IPS-20b (cell line): Measurements from ENCODE around the gene TRIML1.

ENCODE experiments used
- H3K27ac ChIP-seq: one replicate; pipeline ENCODE4 v1.5.1; 2013; ENCODE audit warnings: low read length
- H3K27me3 ChIP-seq: 2 replicates; pipeline ENCODE4 v1.6.1; 2013; ENCODE audit warnings: mild to moderate bottlenecking, low read length, inconsistent platforms; ENCODE audit not compliant: insufficient read depth
- H3K36me3 ChIP-seq: 2 replicates; pipeline ENCODE4 v1.6.1; 2013; ENCODE audit warnings: low read depth, mild to moderate bottlenecking, inconsistent platforms, low read length, moderate library complexity; ENCODE audit not compliant: insufficient read depth
- H3K4me1 ChIP-seq: 2 replicates; pipeline ENCODE4 v1.6.1; 2013; ENCODE audit warnings: mild to moderate bottlenecking, control low read depth, inconsistent platforms, low read length, moderate library complexity; ENCODE audit not compliant: insufficient read depth
- H3K4me3 ChIP-seq: 2 replicates; pipeline ENCODE4 v1.5.1; 2013; ENCODE audit warnings: mild to moderate bottlenecking, low read length, inconsistent platforms
- H3K9ac ChIP-seq: 2 replicates; pipeline ENCODE4 v1.6.1; 2013; ENCODE audit warnings: low read depth, mild to moderate bottlenecking, inconsistent platforms, low read length, moderate library complexity
- H3K9me3 ChIP-seq: 2 replicates; pipeline ENCODE4 v1.6.1; 2013; ENCODE audit warnings: mild to moderate bottlenecking, low read depth, low read length, inconsistent platforms; ENCODE audit not compliant: insufficient read depth

The TRIML1 gene

GRCh38 chr4:188127214-188127874 is 11.9 kb upstream of the TRIML1 start:
- no peaks in the 10 kb centered on the region for H3K9me3 ChIP-seq
- H3K36me3 ChIP-seq: no peaks in the 10 kb centered on the region
- H3K4me1 ChIP-seq: peaks cover 3% of the 10 kb centered on the region
- H3K9ac ChIP-seq: no peak overlapping the region
- no peak overlapping the region for H3K27ac ChIP-seq
- H3K4me3 ChIP-seq: no peak overlapping the region
- no peaks in the 10 kb centered on the region for H3K27me3 ChIP-seq

GRCh38 chr4:188130355-188130754 is 8.9 kb upstream of the TRIML1 start:
- no peaks in the 10 kb centered on the region for H3K27me3 ChIP-seq
- no peaks in the 10 kb centered on the region for H3K9me3 ChIP-seq
- no peaks in the 10 kb centered on the region for H3K36me3 ChIP-seq

GRCh38 chr4:188132232-188132631 is 7.0 kb upstream of the TRIML1 start:
- H3K9ac ChIP-seq: no peak overlapping the region
- no peaks in the 10 kb centered on the region; the same call in 1 of the 2 replicates for H3K4me1 ChIP-seq
- H3K36me3 ChIP-seq: no peaks in the 10 kb centered on the region
- H3K27ac ChIP-seq: no peak overlapping the region
- no peaks in the 10 kb centered on the region for H3K27me3 ChIP-seq
- H3K9me3 ChIP-seq: no peaks in the 10 kb centered on the region
- H3K4me3 ChIP-seq: no peak overlapping the region

More at GRCh38 chr4:188130355-188130754, 8.9 kb upstream of the TRIML1 start:
- no peak overlapping the region for H3K4me3 ChIP-seq
- H3K27ac ChIP-seq: no peak overlapping the region
- H3K9ac ChIP-seq: no peak overlapping the region
- H3K4me1 ChIP-seq: no peaks in the 10 kb centered on the region; the same call in 1 of the 2 replicates

GRCh38 chr4:188138227-188138626 is 1.0 kb upstream of the TRIML1 start:
- H3K9ac ChIP-seq: no peak overlapping the region
- no peaks in the 10 kb centered on the region for H3K36me3 ChIP-seq
- H3K4me3 ChIP-seq: no peak overlapping the region
- H3K27me3 ChIP-seq: no peaks in the 10 kb centered on the region
- H3K4me1 ChIP-seq: 0 out of 2 replicates have a peak, but pooled peaks cover 3% of the 10 kb centered on the region
- H3K27ac ChIP-seq: no peak overlapping the region
- H3K9me3 ChIP-seq: no peaks in the 10 kb centered on the region

- Histone ChIP-seq H3K4me1 (0 out of 2 replicates have a peak, but pooled peaks cover 3% of the 10 kb centered on the region), H3K9me3 (no peaks in the 10 kb centered on the region), H3K9ac (no peak overlapping the region), H3K4me3 (no peak overlapping the region), H3K27ac (no peak overlapping the region), H3K36me3 (no peaks in the 10 kb centered on the region), H3K27me3 (no peaks in the 10 kb centered on the region)
Measured at GRCh38 chr4:188139671-188140070, 430 bp downstream of the TRIML1 start.

- no peak overlapping the region for H3K9ac ChIP-seq
- H3K9me3 ChIP-seq: no peaks in the 10 kb centered on the region
Measured at GRCh38 chr4:188143731-188144130, 4.5 kb downstream of the TRIML1 start.

GRCh38 chr4:188145601-188146000 is 6.4 kb downstream of the TRIML1 start:
- Histone ChIP-seq H3K9me3 (no peaks in the 10 kb centered on the region), H3K4me1 (0 out of 2 replicates have a peak, but pooled peaks cover 3% of the 10 kb centered on the region), H3K27ac (no peak overlapping the region), H3K4me3 (no peak overlapping the region), H3K9ac (no peak overlapping the region), H3K27me3 (no peaks in the 10 kb centered on the region), H3K36me3 (no peaks in the 10 kb centered on the region)

More at GRCh38 chr4:188143731-188144130, 4.5 kb downstream of the TRIML1 start:
- H3K4me3 ChIP-seq: no peak overlapping the region
- H3K36me3 ChIP-seq: no peaks in the 10 kb centered on the region
- 0 out of 2 replicates have a peak, but pooled peaks cover 3% of the 10 kb centered on the region for H3K4me1 ChIP-seq
- H3K27ac ChIP-seq: no peak overlapping the region
- no peaks in the 10 kb centered on the region for H3K27me3 ChIP-seq

- Histone ChIP-seq H3K27ac (no peak overlapping the region), H3K9me3 (no peaks in the 10 kb centered on the region), H3K9ac (no peak overlapping the region), H3K4me3 (no peak overlapping the region), H3K4me1 (0 out of 2 replicates have a peak, but pooled peaks cover 3% of the 10 kb centered on the region), H3K36me3 (no peaks in the 10 kb centered on the region), H3K27me3 (no peaks in the 10 kb centered on the region)
Measured at GRCh38 chr4:188146618-188147017, 7.4 kb downstream of the TRIML1 start.

GRCh38 chr4:188147176-188147575 is 7.9 kb downstream of the TRIML1 start:
- no peaks in the 10 kb centered on the region for H3K27me3 ChIP-seq
- no peak overlapping the region for H3K4me3 ChIP-seq
- 0 out of 2 replicates have a peak, but pooled peaks cover 1% of the 10 kb centered on the region for H3K4me1 ChIP-seq
- no peak overlapping the region for H3K9ac ChIP-seq
- no peak overlapping the region for H3K27ac ChIP-seq
- H3K9me3 ChIP-seq: no peaks in the 10 kb centered on the region
- H3K36me3 ChIP-seq: no peaks in the 10 kb centered on the region

GRCh38 chr4:188147776-188148175 is 8.5 kb downstream of the TRIML1 start:
- no peaks in the 10 kb centered on the region for H3K4me1 ChIP-seq
- no peaks in the 10 kb centered on the region for H3K27me3 ChIP-seq
- H3K4me3 ChIP-seq: no peak overlapping the region
- H3K9me3 ChIP-seq: no peaks in the 10 kb centered on the region
- no peaks in the 10 kb centered on the region for H3K36me3 ChIP-seq
- H3K9ac ChIP-seq: no peak overlapping the region
- no peak overlapping the region for H3K27ac ChIP-seq

GRCh38 chr4:188154668-188155405 is 15.6 kb downstream of the TRIML1 start:
- Histone ChIP-seq H3K4me1 (no peaks in the 10 kb centered on the region), H3K4me3 (no peak overlapping the region), H3K27me3 (no peaks in the 10 kb centered on the region), H3K27ac (no peak overlapping the region), H3K9ac (no peak overlapping the region), H3K36me3 (no peaks in the 10 kb centered on the region), H3K9me3 (no peaks in the 10 kb centered on the region; the same call in 1 of the 2 replicates)

GRCh38 chr4:188158336-188158735 is 19.1 kb downstream of the TRIML1 start:
- no peak overlapping the region for H3K9ac ChIP-seq
- no peak overlapping the region for H3K27ac ChIP-seq
- no peaks in the 10 kb centered on the region for H3K4me1 ChIP-seq
- no peaks in the 10 kb centered on the region for H3K27me3 ChIP-seq
- H3K4me3 ChIP-seq: no peak overlapping the region
- H3K36me3 ChIP-seq: no peaks in the 10 kb centered on the region
- no peaks in the 10 kb centered on the region; the same call in 1 of the 2 replicates for H3K9me3 ChIP-seq
